Kidney (tissue), 14 donors: ENCODE results near the gene ARHGEF7. TPM values are rescaled to one million over a fixed set of nuclear protein-coding genes. Genes with fewer than 3 reads are reported as not detected.
A peak's percentile ranks its signal among the peaks of the same experiment; 100 is the strongest.

ENCODE experiments used
- DNase-seq, 5 donors: peaks; one replicate each; pipeline ENCODE4 v3.0.0-alpha.2; 2013 to 2020
- FAIRE-seq: peaks from 2 replicates; lab custom pipeline; 2012; peaks lifted over from hg19 to GRCh38; lab: Jason Lieb, UNC
- H3K27ac ChIP-seq, 2 donors: one replicate each; pipeline ENCODE4 v1.7.0; 2013; ENCODE audit warnings: low read depth in 2 of 2, low read length in 2 of 2, inconsistent platforms in 1 of 2
- H3K27me3 ChIP-seq: one replicate; pipeline ENCODE4 v1.7.1; 2013; ENCODE audit warnings: low read length, inconsistent platforms; ENCODE audit not compliant: control insufficient read depth, insufficient read depth
- H3K36me3 ChIP-seq, 3 donors: one replicate each; pipeline versions ENCODE4 v1.7.0 to v1.7.1; 2013; ENCODE audit warnings: low read length in 3 of 3, control low read depth in 1 of 3, inconsistent platforms in 1 of 3; ENCODE audit not compliant: insufficient read depth in 3 of 3, control insufficient read depth in 2 of 3
- H3K4me1 ChIP-seq, 3 donors: one replicate each; pipeline versions ENCODE4 v1.7.0 to v1.7.1; 2013; ENCODE audit warnings: low read length in 3 of 3, inconsistent platforms in 1 of 3, low read depth in 1 of 3; ENCODE audit not compliant: control insufficient read depth in 2 of 3, insufficient read depth in 2 of 3
- H3K4me3 ChIP-seq, 3 donors: one replicate each; pipeline versions ENCODE4 v1.7.0 to v1.8.1; 2013; ENCODE audit warnings: low read length in 3 of 3, control low read depth in 1 of 3, inconsistent platforms in 1 of 3
- H3K9ac ChIP-seq, 3 donors: one replicate each; pipeline versions ENCODE4 v1.7.0 to v1.7.1; 2013; ENCODE audit warnings: low read length in 3 of 3, control low read depth in 1 of 3, inconsistent platforms in 1 of 3
- H3K9me3 ChIP-seq, 3 donors: one replicate each; pipeline versions ENCODE4 v1.7.0 to v1.7.1; 2013; ENCODE audit warnings: low read length in 3 of 3, control low read depth in 1 of 3, inconsistent platforms in 1 of 3; ENCODE audit not compliant: control insufficient read depth in 2 of 3, insufficient read depth in 1 of 3
- intact Hi-C: fragments of 100-400 bp; cut with DNase I; formaldehyde crosslinking; loops from one replicate; pipeline ENCODE4 v1.11.1; 2022
- polyA plus RNA-seq: library from polyadenylated mRNA; stranded (reverse); fragments of 350-450 nt; fragmentation: Illumina TruSeq; extraction: RNeasy Lipid Tissue Mini Kit (QIAGEN cat#74804); gene quantifications from one replicate; pipeline ENCODE4 v1.2.3, GENCODE V29; 2014; ENCODE audit warnings: low read depth, low replicate concordance; ENCODE audit not compliant: insufficient read depth
- total RNA-seq: library from RNA; stranded (reverse); fragmentation: NEBNext Ultra II Directional; extraction: Animal tissue kit (Norgen Biotek cat#: 25700); gene quantifications from one replicate; pipeline ENCODE4 v1.2.1, GENCODE V29; 2021
- TF ChIP-seq, protein P1 (sequence below): IDR thresholded peaks from 3 replicates; pipeline ENCODE4 v1.5.1; 2012; ENCODE audit warnings: mild to moderate bottlenecking, moderate library complexity, borderline replicate concordance; ENCODE audit not compliant: insufficient read depth; ENCODE audit errors: extremely low read depth
- donor health status: control.
- donor health status: control.
- donor health status: control.
- donor health status: control.
- donor health status: control.
- donor health status: DM: yes; HTN: yes; CAD: no.
- donor health status: Normal renal cell carcinoma (clear cell type).

Gene ARHGEF7
- total and polyA plus RNA-seq, 2 donors from 2014 or later = 17.9 to 56.4 TPM

DNA sequence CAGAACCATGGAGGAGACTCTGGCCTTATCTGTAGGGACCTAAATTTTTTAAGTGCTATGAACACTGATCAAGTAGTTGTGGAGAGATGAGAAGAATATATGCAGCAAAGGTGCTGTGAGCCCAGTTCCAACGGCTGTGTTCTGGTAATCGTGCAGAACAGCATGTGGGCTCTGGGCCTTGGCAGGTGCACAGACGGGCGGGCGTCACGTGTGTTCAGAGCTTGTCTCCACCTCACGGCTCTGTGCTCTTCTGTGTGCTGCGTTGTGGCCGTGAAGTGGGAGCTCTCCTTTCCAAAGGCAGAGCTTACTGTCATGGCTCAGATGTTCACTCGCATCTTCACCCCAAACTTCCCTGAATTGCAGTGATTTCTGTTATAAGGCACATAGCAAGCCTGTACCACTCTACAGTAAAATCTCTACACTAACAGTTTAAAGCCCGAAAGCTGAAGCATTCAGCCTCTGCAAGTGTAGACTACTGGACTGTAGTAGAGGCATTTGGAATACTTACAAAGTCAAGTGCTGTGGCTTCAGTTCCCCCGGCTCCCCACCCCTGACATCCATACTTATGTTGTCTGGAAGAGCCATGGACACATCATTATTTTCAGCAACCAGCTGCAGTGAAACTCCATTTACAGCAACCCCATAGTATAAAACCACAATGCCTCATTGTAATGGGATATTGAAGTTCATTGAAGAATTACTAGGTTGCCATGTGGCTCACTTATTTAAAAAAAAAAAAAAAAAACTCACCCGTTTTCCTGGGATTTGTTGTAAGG lies 177.8 kb downstream of the ARHGEF7 start:
- no peaks in the 10 kb centered on the region for H3K9me3 ChIP-seq
- FAIRE-seq (no peak), DNase-seq (no peak)
- intact Hi-C loops = no loop called here
- no peak overlapping the region for H3K27ac ChIP-seq
- H3K9ac ChIP-seq = no peak overlapping the region
- TF ChIP-seq, protein P1, sequence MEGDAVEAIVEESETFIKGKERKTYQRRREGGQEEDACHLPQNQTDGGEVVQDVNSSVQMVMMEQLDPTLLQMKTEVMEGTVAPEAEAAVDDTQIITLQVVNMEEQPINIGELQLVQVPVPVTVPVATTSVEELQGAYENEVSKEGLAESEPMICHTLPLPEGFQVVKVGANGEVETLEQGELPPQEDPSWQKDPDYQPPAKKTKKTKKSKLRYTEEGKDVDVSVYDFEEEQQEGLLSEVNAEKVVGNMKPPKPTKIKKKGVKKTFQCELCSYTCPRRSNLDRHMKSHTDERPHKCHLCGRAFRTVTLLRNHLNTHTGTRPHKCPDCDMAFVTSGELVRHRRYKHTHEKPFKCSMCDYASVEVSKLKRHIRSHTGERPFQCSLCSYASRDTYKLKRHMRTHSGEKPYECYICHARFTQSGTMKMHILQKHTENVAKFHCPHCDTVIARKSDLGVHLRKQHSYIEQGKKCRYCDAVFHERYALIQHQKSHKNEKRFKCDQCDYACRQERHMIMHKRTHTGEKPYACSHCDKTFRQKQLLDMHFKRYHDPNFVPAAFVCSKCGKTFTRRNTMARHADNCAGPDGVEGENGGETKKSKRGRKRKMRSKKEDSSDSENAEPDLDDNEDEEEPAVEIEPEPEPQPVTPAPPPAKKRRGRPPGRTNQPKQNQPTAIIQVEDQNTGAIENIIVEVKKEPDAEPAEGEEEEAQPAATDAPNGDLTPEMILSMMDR = no peak
- H3K27me3 ChIP-seq = no peaks in the 10 kb centered on the region
- peaks cover 0 to 39% (median 30%) of the 10 kb centered on the region in 3 donors for H3K36me3 ChIP-seq
- no peaks in the 10 kb centered on the region for H3K4me1 ChIP-seq
- no peak overlapping the region for H3K4me3 ChIP-seq

DNA sequence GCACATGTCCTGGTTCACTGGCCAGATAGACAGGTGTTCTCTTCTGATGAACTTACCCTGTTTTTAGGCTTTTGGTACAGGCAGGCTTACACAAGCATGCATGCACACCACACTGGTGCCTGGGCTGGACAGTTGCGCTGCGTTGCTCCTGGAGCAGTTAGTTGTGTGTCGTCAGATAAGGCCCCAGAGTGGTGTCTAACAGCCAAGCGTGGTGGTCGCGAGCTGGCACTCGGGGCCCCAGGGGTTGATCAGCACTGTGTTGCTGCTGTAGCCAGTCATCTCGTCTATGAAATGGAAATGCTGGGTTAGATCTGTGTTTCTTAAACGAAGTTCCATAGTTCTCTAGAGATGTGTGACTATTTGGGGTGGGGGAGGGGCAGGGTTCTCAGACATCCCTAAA lies 180.8 kb downstream of the ARHGEF7 start:
- Histone ChIP-seq H3K9me3 (no peaks in the 10 kb centered on the region), H3K4me3 (no peak overlapping the region), H3K9ac (no peak overlapping the region), H3K36me3 (peaks cover 0 to 45% (median 27%) of the 10 kb centered on the region in 3 donors), H3K4me1 (no peaks in the 10 kb centered on the region), H3K27ac (no peak overlapping the region), H3K27me3 (no peaks in the 10 kb centered on the region)
- intact Hi-C loops = no loop called here
- FAIRE-seq (no peak), DNase-seq (peak in 1 of 5 donors; percentile 37)
- TF ChIP-seq, protein P1 = no peak

DNA sequence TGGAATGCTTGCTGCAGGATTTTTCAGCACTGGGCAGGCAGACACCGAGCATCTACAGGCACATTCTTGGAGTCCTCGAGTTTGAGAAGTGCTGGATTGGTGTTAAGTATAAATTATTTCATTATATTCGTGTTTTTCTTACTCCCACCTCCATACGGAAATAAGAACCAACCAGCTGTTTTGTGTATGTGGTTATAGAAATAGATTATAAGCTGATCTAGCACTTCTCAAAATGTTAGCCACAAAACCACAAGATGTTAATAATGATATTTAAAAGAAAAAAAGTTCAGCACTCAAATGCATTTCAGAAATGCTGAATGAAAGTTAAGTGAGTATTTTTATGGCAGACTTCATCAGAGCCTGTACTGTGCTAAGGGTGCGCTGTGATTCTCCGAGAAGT lies 181.3 kb downstream of the ARHGEF7 start:
- no peaks in the 10 kb centered on the region for H3K27me3 ChIP-seq
- H3K36me3 ChIP-seq = peaks cover 3 to 45% (median 27%) of the 10 kb centered on the region in 3 donors
- intact Hi-C loops = no loop called here
- H3K27ac ChIP-seq = no peak overlapping the region
- FAIRE-seq (no peak), DNase-seq (no peak)
- TF ChIP-seq, protein P1 = no peak
- H3K9me3 ChIP-seq = no peaks in the 10 kb centered on the region
- H3K4me3 ChIP-seq = no peak overlapping the region
- no peak overlapping the region for H3K9ac ChIP-seq
- no peaks in the 10 kb centered on the region for H3K4me1 ChIP-seq
